ACC112 (cell line): ENCODE measurements around the gene NR3C1.
A peak's percentile ranks its signal among the peaks of the same experiment; 100 is the strongest.
"Not testable (repeated sequence)": the region's sequence is repeated elsewhere in the genome, so short reads cannot be mapped to it uniquely, and the experiment has no call there.

ENCODE experiments used
- H2AFZ ChIP-seq: fragments of 200-600 bp; sonication (generic); one replicate; pipeline ENCODE4 v1.6.0; 2017; ENCODE audit warnings: antibody characterized with exemption, low read length; ENCODE audit not compliant: unreplicated experiment
- H3K27ac ChIP-seq: fragments of 200-600 bp; sonication (generic); 2 replicates; pipeline ENCODE4 v1.5.1; 2014; ENCODE audit warnings: low read depth, mild to moderate bottlenecking, antibody characterized with exemption, low read length, moderate library complexity
- H3K27me3 ChIP-seq: fragments of 200-600 bp; sonication (generic); 2 replicates; pipeline ENCODE4 v1.6.1; 2014; ENCODE audit warnings: mild to moderate bottlenecking, antibody characterized with exemption, low read length, moderate library complexity, mixed read lengths; ENCODE audit not compliant: insufficient read depth
- H3K36me3 ChIP-seq: fragments of 200-600 bp; sonication (generic); 2 replicates; pipeline ENCODE4 v1.6.1; 2016; ENCODE audit warnings: mild to moderate bottlenecking, antibody characterized with exemption, low read length, moderate library complexity, mixed read lengths; ENCODE audit not compliant: insufficient read depth
- H3K4me1 ChIP-seq: fragments of 200-600 bp; sonication (generic); one replicate; pipeline ENCODE4 v1.6.1; 2016; ENCODE audit warnings: low read length, mixed read lengths; ENCODE audit not compliant: insufficient read depth, unreplicated experiment, control insufficient read depth
- H3K4me3 ChIP-seq: fragments of 200-600 bp; sonication (generic); 2 replicates; pipeline ENCODE4 v1.5.1; 2014; ENCODE audit warnings: mild to moderate bottlenecking, low read depth, low read length
- H3K79me2 ChIP-seq: fragments of 200-600 bp; sonication (generic); one replicate; pipeline ENCODE4 v1.6.0; 2016; ENCODE audit warnings: low read length; ENCODE audit not compliant: control insufficient read depth, unreplicated experiment, insufficient read depth

The NR3C1 gene

DNA sequence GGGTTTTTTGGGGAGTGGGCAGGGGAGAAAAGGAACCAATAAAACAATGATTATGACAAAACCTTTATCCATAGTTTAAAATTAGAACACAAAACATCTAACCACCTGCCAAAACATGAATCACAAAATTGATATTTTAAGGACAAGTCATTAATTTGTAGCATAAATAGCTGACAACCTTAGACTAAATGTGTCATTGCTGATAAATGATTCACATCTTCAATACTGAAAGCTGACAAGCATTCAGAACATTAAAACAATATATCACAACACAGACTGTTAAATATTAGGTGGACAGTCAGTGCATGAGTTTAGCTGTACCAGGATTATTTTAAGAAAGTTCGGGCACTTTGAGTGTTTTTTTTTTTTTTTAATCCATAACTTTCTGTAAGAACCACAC is 71.5 kb downstream of the NR3C1 start:
- Histone ChIP-seq H3K27me3 (no peaks in the 10 kb centered on the region), H3K27ac (no peak overlapping the region), H3K4me1 (peaks cover 15% of the 10 kb centered on the region), H2AFZ (no peak overlapping the region), H3K79me2 (peaks cover 63% of the 10 kb centered on the region), H3K4me3 (no peak overlapping the region), H3K36me3 (peaks cover 7% of the 10 kb centered on the region; the same call in 1 of the 2 replicates)

DNA sequence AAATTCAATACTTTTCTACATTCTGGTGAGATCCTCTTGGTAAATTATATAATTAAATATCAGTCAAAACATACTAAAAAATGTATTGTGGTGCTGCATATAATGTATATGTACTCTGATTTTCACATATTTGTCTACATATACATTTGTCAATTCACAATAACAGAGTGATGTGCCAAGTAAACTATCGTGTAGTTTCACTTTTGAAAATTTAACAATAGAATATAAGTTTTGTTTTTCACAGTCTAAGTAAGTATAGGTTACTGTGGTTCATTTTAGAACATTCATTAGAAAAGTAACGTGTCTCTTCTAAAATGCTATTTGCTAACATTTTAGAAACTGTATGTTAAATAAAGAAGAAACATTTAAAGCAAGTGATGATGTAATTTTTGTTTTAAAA is 73.6 kb downstream of the NR3C1 start:
- H3K4me1 ChIP-seq: peaks cover 15% of the 10 kb centered on the region
- H3K79me2 ChIP-seq: peaks cover 62% of the 10 kb centered on the region
- H3K4me3 ChIP-seq: peak overlapping the region; percentile 57
- peaks cover 7% of the 10 kb centered on the region; the same call in 1 of the 2 replicates for H3K36me3 ChIP-seq
- no peak overlapping the region for H3K27ac ChIP-seq
- H2AFZ ChIP-seq: no peak overlapping the region
- no peaks in the 10 kb centered on the region for H3K27me3 ChIP-seq

DNA sequence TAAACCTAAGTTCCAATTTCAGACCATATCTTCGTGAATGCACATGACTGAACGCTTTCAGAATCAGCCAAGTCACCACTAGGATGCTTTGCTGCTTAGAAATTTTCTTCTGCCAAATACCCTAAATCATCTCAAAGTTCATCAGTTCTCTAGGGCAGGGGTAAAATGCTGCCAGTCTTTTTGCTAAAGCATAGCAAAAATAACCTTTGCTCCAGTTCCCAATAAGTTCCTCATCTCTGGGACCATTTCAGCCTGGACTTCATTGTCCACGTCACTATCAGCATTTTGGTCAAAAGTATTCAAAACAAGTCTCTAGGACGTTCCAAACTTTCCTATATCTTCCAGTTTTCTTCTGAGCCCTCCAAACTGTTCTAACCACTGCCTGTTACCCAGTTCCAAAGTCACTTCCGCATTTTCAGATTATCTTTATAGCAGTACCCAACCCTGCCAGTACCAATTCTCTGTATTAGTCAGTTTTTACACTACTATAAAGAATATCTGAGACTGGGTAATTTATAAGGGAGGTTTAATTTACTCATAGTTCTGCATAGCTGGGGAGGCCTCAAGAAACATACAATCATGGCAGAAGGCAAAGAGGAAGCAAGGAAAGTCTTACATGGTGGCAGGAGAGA is 74.8 kb downstream of the NR3C1 start:
- Histone ChIP-seq H3K36me3 (peaks cover 7% of the 10 kb centered on the region; the same call in 1 of the 2 replicates), H3K79me2 (peaks cover 62% of the 10 kb centered on the region), H3K4me3 (no peak overlapping the region), H3K27me3 (no peaks in the 10 kb centered on the region), H2AFZ (no peak overlapping the region), H3K27ac (no peak overlapping the region), H3K4me1 (peaks cover 15% of the 10 kb centered on the region)

DNA sequence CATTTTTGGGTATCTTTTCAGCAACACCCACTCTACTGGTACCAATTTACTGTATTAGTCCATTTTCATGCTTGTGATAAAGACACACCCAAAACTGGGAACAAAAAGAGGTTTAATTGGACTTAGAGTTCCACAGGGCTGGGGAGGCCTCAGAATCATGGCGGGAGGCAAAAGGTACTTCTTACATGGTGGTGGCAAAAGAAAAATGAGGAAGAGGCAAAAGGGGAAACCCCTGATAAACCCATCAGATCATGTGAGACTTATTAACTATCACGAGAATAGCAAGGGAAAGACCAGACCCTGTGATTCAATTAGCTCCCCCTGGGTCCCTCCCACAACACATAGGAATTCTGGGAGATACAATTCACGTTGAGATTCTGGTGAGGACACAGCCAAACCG is 78.4 kb downstream of the NR3C1 start:
- H3K36me3 ChIP-seq, H2AFZ ChIP-seq, H3K4me3 ChIP-seq, H3K27ac ChIP-seq, H3K27me3 ChIP-seq, H3K4me1 ChIP-seq: not testable (repeated sequence)
- H3K79me2 ChIP-seq: peaks cover 71% of the 10 kb centered on the region

DNA sequence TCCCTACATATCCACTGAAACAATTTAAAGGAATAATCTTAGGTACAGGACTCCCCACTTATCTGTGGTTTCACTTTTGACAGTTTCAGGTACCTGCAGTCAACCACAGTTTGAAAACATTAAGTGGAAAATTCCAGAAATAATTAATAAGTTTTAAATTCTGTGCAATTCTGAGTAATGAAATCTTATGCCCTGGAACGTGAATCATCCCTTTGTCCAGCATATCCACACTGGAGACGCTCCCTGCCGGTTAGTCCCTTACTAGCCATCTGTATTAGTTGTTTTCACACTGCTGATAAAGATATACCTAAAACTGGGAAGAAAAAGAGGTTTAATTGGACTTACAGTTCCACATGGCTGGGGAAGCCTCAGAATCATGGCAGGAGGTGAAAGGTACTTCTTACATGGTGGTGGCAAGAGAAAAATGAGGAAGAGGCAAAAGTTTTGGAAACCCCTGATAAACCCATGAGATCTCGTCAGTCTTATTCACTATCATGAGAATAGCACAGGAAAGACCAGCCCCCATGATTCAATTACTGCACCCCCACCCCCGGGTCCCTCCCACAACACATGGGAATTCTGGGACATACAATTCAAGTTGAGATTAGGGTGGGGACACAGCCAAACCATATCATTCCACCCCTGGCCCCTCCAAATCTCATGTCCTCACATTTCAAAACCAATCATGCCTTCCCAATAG is 80.4 kb downstream of the NR3C1 start:
- not testable (repeated sequence) for H3K27me3 ChIP-seq
- H3K79me2 ChIP-seq: peaks cover 74% of the 10 kb centered on the region

DNA sequence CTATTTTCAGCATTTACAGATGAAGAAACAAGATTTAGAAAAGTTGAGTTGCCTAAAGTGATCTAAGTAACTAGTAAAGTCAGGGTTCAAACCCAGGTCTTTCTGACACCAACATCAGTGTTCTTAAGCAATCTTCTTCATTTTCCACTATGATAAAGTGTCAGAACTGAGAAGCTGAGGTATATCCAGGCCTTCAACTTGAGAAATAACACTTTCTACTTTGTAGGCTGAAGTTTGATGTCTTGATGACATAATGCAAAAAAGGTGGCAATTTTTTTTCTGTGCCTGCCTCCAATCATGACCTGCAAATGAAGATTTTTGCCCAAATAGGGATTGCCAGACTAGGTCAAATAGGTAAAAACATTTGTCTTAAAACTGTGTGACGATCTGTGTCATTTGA is 81.3 kb downstream of the NR3C1 start:
- no peaks in the 10 kb centered on the region for H3K27me3 ChIP-seq
- peaks cover 75% of the 10 kb centered on the region for H3K79me2 ChIP-seq
- H3K4me3 ChIP-seq: no peak overlapping the region
- H3K36me3 ChIP-seq: no peaks in the 10 kb centered on the region
- no peak overlapping the region for H2AFZ ChIP-seq
- no peak overlapping the region for H3K27ac ChIP-seq
- H3K4me1 ChIP-seq: peaks cover 24% of the 10 kb centered on the region

More for the DNA sequence above, 80.4 kb downstream of the NR3C1 start:
- H3K27ac ChIP-seq, H3K36me3 ChIP-seq, H2AFZ ChIP-seq, H3K4me3 ChIP-seq: not testable (repeated sequence)
- H3K4me1 ChIP-seq: peaks cover 14% of the 10 kb centered on the region

DNA sequence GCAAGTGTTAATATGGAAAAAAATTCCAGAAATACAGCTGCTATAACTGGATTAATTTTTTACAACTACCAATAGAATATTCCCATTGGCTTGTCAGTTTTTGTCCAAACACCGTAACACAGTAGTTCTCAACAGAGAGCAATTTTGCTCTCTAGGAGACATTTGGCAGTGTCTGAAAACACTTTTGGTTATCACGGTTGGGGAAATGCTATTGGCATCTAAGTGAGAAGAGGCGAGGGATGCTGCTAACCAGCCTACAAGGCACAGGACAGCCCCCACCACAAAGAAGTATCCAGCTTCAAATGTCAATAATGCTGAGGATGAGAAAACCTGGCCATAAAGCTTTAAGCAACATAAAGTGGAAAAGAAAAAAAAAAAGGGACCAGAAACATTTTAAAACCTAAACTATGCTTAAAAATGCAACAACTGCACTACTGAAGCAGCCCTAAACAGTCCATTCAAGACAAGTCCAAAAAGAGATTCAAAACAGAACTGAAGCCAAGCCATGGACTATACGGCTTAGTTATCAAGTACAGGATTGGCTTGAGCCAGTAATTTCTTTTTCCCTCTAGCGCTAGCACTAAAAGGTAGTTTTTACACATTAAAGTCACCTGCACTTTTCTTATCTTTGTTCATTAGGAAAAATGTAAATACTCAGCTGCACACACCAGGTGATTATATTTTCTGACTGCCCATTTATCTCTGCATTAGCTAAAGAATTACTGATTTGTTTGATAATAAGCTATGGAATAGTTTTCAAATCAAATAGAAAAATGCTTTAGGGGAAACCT is 83.9 kb downstream of the NR3C1 start:
- Histone ChIP-seq H3K79me2 (peaks cover 82% of the 10 kb centered on the region), H3K4me3 (no peak overlapping the region), H3K27me3 (no peaks in the 10 kb centered on the region), H3K27ac (peak overlapping the region; percentile 38; the same call in 1 of the 2 replicates), H2AFZ (no peak overlapping the region), H3K36me3 (no peaks in the 10 kb centered on the region), H3K4me1 (peaks cover 44% of the 10 kb centered on the region)

DNA sequence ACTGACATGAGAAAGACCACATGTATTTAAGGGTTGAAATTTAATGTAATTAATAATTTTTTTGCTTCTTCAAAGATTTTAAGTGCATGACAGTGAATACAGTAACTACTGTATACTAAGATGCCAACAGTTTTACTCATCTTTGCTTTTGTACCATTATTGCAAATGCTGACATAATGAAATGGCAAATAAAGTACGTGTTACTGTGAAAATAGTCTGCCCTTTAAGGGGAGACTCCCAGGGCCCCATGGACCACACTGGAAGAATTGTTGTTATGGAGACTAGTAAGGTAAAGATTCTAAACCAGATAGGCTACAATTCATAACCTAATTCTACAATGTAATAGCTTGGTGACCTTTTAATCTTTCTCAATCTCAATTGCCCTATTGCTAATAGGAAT is 84.7 kb downstream of the NR3C1 start:
- Histone ChIP-seq H3K27ac (peak overlapping the region; percentile 38; the same call in 1 of the 2 replicates), H3K4me1 (peaks cover 52% of the 10 kb centered on the region), H3K4me3 (no peak overlapping the region), H3K36me3 (no peaks in the 10 kb centered on the region), H3K27me3 (no peaks in the 10 kb centered on the region), H3K79me2 (peaks cover 85% of the 10 kb centered on the region), H2AFZ (no peak overlapping the region)

DNA sequence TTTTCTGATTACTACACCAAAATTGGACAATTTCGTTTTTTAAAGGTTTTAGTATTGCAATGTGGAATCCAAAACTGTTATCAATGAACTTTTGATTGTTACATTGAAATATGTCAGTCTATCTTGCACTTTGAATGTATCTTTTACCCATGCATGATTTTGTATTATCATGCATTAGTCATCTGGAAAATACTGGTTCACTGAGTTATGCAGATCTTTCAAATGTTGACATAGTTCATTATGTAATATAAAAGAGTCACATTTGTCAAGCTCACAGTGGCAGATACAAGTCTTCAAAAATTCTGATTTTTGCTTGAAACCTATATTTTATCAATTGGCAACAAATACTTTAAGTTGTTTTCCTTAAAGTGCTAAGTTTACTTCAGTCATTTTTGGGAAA is 85.2 kb downstream of the NR3C1 start:
- Histone ChIP-seq H3K27me3 (no peaks in the 10 kb centered on the region), H3K36me3 (no peaks in the 10 kb centered on the region), H3K79me2 (peaks cover 89% of the 10 kb centered on the region), H3K4me3 (no peak overlapping the region), H2AFZ (no peak overlapping the region), H3K4me1 (peaks cover 58% of the 10 kb centered on the region), H3K27ac (peak overlapping the region; percentile 38)

DNA sequence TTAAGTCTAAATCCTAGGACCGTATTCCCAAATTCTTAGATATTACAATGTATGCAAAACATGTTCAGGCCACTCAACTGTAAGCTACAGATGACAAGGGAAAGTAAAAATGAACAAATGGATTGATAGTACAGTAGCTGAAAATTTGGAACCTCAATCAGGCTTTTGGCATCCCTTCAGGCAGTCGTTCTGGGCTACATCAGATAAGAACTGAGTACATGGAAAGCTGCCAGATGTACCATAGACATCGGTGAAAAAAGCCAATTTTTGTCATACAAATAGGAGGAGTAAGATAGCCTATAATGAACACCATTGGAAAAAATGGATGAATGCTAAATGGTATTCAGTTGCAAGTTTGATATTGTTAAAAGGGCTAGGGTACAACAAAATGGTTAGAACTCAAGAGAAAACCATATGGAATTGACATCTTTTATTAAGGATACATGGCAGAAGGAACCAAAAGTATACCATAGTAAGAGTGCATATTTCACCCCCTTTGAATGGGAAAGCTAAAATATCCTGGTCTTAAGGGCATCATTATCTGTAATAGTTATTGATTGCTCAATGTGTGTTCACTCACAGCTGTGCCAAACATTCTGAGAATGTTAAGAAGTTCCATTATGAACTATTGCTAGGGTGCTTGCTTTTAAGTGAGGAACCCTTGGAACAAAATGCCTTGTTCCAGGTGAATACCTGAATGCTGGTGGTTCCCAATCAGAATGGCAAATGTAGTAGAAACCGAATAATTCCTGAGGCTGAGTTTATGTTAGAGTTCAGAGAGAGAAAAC is 86.4 kb downstream of the NR3C1 start:
- peaks cover 70% of the 10 kb centered on the region for H3K4me1 ChIP-seq

More for the DNA sequence above, 86.4 kb downstream of the NR3C1 start:
- Histone ChIP-seq H3K79me2 (peaks cover 85% of the 10 kb centered on the region), H3K4me3 (no peak overlapping the region), H3K27ac (peak overlapping the region; percentile 5), H3K36me3 (peaks cover 7% of the 10 kb centered on the region; the same call in 1 of the 2 replicates), H2AFZ (no peak overlapping the region), H3K27me3 (no peaks in the 10 kb centered on the region)
